Liver (tissue), 9 donors: ENCODE data around the gene PPP1R3D. TPM values are rescaled to one million over a fixed set of nuclear protein-coding genes. Genes with fewer than 3 reads are reported as not detected.

ENCODE experiments used
- DNase-seq: peaks from one replicate; pipeline ENCODE4 v3.0.0-alpha.2; 2017; ENCODE audit warnings: low spot score
- H3K27ac ChIP-seq, 2 donors: one replicate each; pipeline ENCODE4 v1.7.0; 2013; ENCODE audit warnings: inconsistent platforms in 2 of 2, low read length in 2 of 2, control low read depth in 1 of 2, low read depth in 1 of 2, mild to moderate bottlenecking in 1 of 2
- H3K27me3 ChIP-seq, 4 donors: one replicate each; pipeline versions ENCODE4 v1.6.1 to v1.7.0; 2013; ENCODE audit warnings: low read length in 3 of 4, inconsistent platforms in 1 of 4, mild to moderate bottlenecking in 1 of 4, moderate library complexity in 1 of 4; ENCODE audit not compliant: control insufficient read depth in 4 of 4, insufficient read depth in 4 of 4
- H3K36me3 ChIP-seq, 4 donors: one replicate each; pipeline versions ENCODE4 v1.6.1 to v1.7.0; 2013; ENCODE audit warnings: low read length in 3 of 4, mild to moderate bottlenecking in 3 of 4, low read depth in 1 of 4, moderate library complexity in 1 of 4; ENCODE audit not compliant: control insufficient read depth in 4 of 4, insufficient read depth in 3 of 4
- H3K4me1 ChIP-seq, 4 donors: one replicate each; pipeline versions ENCODE4 v1.6.1 to v1.7.0; 2013; ENCODE audit warnings: low read length in 3 of 4, mild to moderate bottlenecking in 3 of 4, moderate library complexity in 1 of 4; ENCODE audit not compliant: control insufficient read depth in 4 of 4, insufficient read depth in 4 of 4
- H3K4me3 ChIP-seq, 3 donors: one replicate each; pipeline versions ENCODE4 v1.6.1 to v1.7.0; 2013; ENCODE audit warnings: low read length in 3 of 3, control low read depth in 1 of 3, low read depth in 1 of 3, mild to moderate bottlenecking in 1 of 3
- H3K9ac ChIP-seq, 2 donors: one replicate each; pipeline ENCODE4 v1.7.0; 2013; ENCODE audit warnings: low read length in 2 of 2, mild to moderate bottlenecking in 2 of 2, moderate library complexity in 2 of 2, control low read depth in 1 of 2, low read depth in 1 of 2
- H3K9me3 ChIP-seq, 4 donors: one replicate each; pipeline versions ENCODE4 v1.6.1 to v1.7.0; 2013; ENCODE audit warnings: low read length in 3 of 4; ENCODE audit not compliant: control insufficient read depth in 4 of 4
- EGR1 ChIP-seq, 2 donors: IDR thresholded peaks; 2 replicates each; pipeline ENCODE4 v1.6.1; 2016 to 2018; ENCODE audit warnings: antibody characterized with exemption in 2 of 2, low read depth in 2 of 2
- HNF4A ChIP-seq, 2 donors: conservative IDR thresholded peaks; 2 replicates each; pipeline ENCODE4 v1.6.1; 2016; ENCODE audit warnings: antibody characterized with exemption in 2 of 2, mild to moderate bottlenecking in 2 of 2
- JUND ChIP-seq, 2 donors: IDR thresholded peaks; 2 replicates each; pipeline ENCODE4 v1.6.1; 2016; ENCODE audit warnings: antibody characterized with exemption in 2 of 2
- NR2F2 ChIP-seq: IDR thresholded peaks from 2 replicates; pipeline ENCODE4 v1.6.1; 2016; ENCODE audit warnings: antibody characterized with exemption
- RXRA ChIP-seq, 2 donors: IDR thresholded peaks; 2 replicates each; pipeline ENCODE4 v1.6.1; 2017 to 2018; ENCODE audit warnings: antibody characterized with exemption in 2 of 2, mild to moderate bottlenecking in 1 of 2
- SP1 ChIP-seq: IDR thresholded peaks from 2 replicates; pipeline ENCODE4 v1.6.1; 2018; ENCODE audit warnings: antibody characterized with exemption, mild to moderate bottlenecking
- TAF1 ChIP-seq: conservative IDR thresholded peaks from 2 replicates; pipeline ENCODE4 v1.6.1; 2016; ENCODE audit warnings: antibody characterized with exemption, mild to moderate bottlenecking
- YY1 ChIP-seq: IDR thresholded peaks from 2 replicates; pipeline ENCODE4 v1.6.1; 2016; ENCODE audit warnings: antibody characterized with exemption, mild to moderate bottlenecking
- WGBS: extraction: QIAGEN DNeasy Blood & Tissue Kit; methylation state at CpG from one replicate; pipeline ENCODE4 v1.1.7; 2013; 5-methylcytosine and 5-hydroxymethylcytosine counted together
- polyA plus RNA-seq, 2 donors: library from polyadenylated mRNA; stranded (reverse) in 1 of 2; unstranded in 1 of 2; fragments of 200-250 nt in 1 of 2; fragments of >200 nt in 1 of 2; fragmentation: Nextera tagmentation in 1 of 2; extraction: Ambion mirVana in 1 of 2; gene quantifications; one replicate each; pipeline versions ENCODE4 v1.2.1 to v1.2.3, GENCODE V29; 2013 to 2015
- total RNA-seq, 2 donors: library from RNA; depleted of rRNA; stranded (reverse); fragments of >200 nt; gene quantifications; one replicate each; pipeline ENCODE4 v1.2.3, GENCODE V29; 2014
- TF ChIP-seq, protein P1 (sequence below): IDR thresholded peaks from 2 replicates; pipeline ENCODE4 v1.6.1; 2016; ENCODE audit warnings: antibody characterized with exemption
- TF ChIP-seq, protein P2 (sequence below): IDR thresholded peaks from 2 replicates; pipeline ENCODE4 v1.6.1; 2016; ENCODE audit warnings: antibody characterized with exemption, mild to moderate bottlenecking
- TF ChIP-seq, protein P3 (sequence below): IDR thresholded peaks from 2 replicates; pipeline ENCODE4 v1.6.1; 2016; ENCODE audit warnings: antibody characterized with exemption
- TF ChIP-seq, protein P4 (sequence below): IDR thresholded peaks from 2 replicates; pipeline ENCODE4 v1.6.1; 2016; ENCODE audit warnings: antibody characterized with exemption
- donor health status: healthy.
- donor health status: healthy.
- donor health status: healthy.
- donor health status: healthy.
- donor health status: healthy.

Gene PPP1R3D
- total and polyA plus RNA-seq, 4 donors = 0.28 to 2.2 (median 1.0) TPM

DNA sequence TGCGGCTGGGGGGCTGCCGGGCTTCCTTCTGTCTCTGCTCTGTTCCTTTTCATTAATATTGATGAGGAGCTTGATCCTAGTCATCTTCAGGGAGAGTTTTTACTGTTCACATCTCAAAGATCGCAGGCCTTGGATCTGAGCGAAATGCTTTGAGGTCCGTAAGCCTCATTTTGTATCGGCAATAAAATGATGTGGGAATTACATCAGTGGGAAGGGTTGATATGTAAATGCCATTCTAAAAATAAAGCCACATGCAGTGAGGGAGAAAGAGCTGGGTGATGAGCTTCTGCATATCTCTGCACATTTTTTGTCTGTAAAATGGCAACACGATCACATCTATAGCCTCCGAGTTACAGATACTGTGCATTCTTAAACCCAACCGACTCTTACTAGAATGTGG, 43.0 kb upstream of the PPP1R3D start:
- no peaks in the 10 kb centered on the region for H3K36me3 ChIP-seq
- no peak overlapping the region for H3K27ac ChIP-seq
- no peaks in the 10 kb centered on the region for H3K4me1 ChIP-seq
- TF ChIP-seq HNF4A (conservative IDR thresholded peaks at IDR 0.05) = no peak
- no peak for TF ChIP-seq JUND (IDR thresholded peaks at IDR 0.05)
- TF ChIP-seq EGR1 (IDR thresholded peaks at IDR 0.05; ENCODE audit: low read depth in 2 of 2) = no peak
- TF ChIP-seq, protein P1, sequence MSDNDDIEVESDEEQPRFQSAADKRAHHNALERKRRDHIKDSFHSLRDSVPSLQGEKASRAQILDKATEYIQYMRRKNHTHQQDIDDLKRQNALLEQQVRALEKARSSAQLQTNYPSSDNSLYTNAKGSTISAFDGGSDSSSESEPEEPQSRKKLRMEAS = no peak
- WGBS = 95% methylated on average over 9 of the region's 9 CpGs
- no peak for DNase-seq
- H3K4me3 ChIP-seq = no peak overlapping the region
- H3K27me3 ChIP-seq = peaks cover 0 to 2% (median 0%) of the 10 kb centered on the region in 4 donors
- peaks cover 0 to 3% (median 0%) of the 10 kb centered on the region in 4 donors for H3K9me3 ChIP-seq
- H3K9ac ChIP-seq = no peak overlapping the region

DNA sequence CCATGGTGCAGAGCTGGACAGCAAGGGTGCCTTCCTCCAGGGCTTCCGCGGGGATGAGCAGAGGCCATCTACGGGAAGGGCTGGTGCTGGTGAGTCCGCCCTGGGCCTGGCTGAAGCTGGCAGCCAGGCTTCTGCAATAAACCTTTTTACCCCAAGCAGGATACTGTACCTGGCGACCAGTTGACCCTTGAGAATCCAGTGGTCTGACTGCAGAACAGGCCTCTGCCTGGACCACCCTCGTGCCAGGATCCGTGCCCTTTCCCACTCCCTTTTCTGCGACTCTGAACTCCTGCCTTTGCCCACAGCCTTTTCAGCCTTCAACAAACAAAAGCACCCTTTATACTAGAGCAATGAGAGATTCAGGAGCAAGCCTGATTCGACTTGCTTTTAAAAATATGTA, 37.0 kb upstream of the PPP1R3D start:
- H3K4me1 ChIP-seq = peaks cover 0 to 3% (median 0%) of the 10 kb centered on the region in 4 donors
- no peak for DNase-seq
- WGBS = 88% methylated on average over 9 of the region's 9 CpGs
- H3K27ac ChIP-seq = no peak overlapping the region
- peaks cover 0 to 2% (median 0%) of the 10 kb centered on the region in 4 donors for H3K27me3 ChIP-seq
- H3K9ac ChIP-seq = no peak overlapping the region
- H3K9me3 ChIP-seq = peaks cover 0 to 3% (median 0%) of the 10 kb centered on the region in 4 donors
- TF ChIP-seq NR2F2 = no peak
- TF ChIP-seq YY1 = no peak
- TF ChIP-seq, protein P1 = no peak
- TF ChIP-seq, protein P2, sequence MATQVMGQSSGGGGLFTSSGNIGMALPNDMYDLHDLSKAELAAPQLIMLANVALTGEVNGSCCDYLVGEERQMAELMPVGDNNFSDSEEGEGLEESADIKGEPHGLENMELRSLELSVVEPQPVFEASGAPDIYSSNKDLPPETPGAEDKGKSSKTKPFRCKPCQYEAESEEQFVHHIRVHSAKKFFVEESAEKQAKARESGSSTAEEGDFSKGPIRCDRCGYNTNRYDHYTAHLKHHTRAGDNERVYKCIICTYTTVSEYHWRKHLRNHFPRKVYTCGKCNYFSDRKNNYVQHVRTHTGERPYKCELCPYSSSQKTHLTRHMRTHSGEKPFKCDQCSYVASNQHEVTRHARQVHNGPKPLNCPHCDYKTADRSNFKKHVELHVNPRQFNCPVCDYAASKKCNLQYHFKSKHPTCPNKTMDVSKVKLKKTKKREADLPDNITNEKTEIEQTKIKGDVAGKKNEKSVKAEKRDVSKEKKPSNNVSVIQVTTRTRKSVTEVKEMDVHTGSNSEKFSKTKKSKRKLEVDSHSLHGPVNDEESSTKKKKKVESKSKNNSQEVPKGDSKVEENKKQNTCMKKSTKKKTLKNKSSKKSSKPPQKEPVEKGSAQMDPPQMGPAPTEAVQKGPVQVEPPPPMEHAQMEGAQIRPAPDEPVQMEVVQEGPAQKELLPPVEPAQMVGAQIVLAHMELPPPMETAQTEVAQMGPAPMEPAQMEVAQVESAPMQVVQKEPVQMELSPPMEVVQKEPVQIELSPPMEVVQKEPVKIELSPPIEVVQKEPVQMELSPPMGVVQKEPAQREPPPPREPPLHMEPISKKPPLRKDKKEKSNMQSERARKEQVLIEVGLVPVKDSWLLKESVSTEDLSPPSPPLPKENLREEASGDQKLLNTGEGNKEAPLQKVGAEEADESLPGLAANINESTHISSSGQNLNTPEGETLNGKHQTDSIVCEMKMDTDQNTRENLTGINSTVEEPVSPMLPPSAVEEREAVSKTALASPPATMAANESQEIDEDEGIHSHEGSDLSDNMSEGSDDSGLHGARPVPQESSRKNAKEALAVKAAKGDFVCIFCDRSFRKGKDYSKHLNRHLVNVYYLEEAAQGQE = no peak
- TF ChIP-seq TAF1 = no peak
- TF ChIP-seq HNF4A (conservative IDR thresholded peaks at IDR 0.05) = no peak
- TF ChIP-seq SP1 = no peak
- TF ChIP-seq RXRA (IDR thresholded peaks at IDR 0.05) = no peak
- TF ChIP-seq, protein P3, sequence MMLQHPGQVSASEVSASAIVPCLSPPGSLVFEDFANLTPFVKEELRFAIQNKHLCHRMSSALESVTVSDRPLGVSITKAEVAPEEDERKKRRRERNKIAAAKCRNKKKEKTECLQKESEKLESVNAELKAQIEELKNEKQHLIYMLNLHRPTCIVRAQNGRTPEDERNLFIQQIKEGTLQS = no peak
- no peak for TF ChIP-seq EGR1 (IDR thresholded peaks at IDR 0.05; ENCODE audit: low read depth in 2 of 2)
- TF ChIP-seq, protein P4, sequence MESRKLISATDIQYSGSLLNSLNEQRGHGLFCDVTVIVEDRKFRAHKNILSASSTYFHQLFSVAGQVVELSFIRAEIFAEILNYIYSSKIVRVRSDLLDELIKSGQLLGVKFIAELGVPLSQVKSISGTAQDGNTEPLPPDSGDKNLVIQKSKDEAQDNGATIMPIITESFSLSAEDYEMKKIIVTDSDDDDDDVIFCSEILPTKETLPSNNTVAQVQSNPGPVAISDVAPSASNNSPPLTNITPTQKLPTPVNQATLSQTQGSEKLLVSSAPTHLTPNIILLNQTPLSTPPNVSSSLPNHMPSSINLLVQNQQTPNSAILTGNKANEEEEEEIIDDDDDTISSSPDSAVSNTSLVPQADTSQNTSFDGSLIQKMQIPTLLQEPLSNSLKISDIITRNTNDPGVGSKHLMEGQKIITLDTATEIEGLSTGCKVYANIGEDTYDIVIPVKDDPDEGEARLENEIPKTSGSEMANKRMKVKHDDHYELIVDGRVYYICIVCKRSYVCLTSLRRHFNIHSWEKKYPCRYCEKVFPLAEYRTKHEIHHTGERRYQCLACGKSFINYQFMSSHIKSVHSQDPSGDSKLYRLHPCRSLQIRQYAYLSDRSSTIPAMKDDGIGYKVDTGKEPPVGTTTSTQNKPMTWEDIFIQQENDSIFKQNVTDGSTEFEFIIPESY = no peak
- no peaks in the 10 kb centered on the region for H3K36me3 ChIP-seq
- no peak overlapping the region for H3K4me3 ChIP-seq
